ENCODE results near the gene FAM98C.

FAM98C gene

DNA sequence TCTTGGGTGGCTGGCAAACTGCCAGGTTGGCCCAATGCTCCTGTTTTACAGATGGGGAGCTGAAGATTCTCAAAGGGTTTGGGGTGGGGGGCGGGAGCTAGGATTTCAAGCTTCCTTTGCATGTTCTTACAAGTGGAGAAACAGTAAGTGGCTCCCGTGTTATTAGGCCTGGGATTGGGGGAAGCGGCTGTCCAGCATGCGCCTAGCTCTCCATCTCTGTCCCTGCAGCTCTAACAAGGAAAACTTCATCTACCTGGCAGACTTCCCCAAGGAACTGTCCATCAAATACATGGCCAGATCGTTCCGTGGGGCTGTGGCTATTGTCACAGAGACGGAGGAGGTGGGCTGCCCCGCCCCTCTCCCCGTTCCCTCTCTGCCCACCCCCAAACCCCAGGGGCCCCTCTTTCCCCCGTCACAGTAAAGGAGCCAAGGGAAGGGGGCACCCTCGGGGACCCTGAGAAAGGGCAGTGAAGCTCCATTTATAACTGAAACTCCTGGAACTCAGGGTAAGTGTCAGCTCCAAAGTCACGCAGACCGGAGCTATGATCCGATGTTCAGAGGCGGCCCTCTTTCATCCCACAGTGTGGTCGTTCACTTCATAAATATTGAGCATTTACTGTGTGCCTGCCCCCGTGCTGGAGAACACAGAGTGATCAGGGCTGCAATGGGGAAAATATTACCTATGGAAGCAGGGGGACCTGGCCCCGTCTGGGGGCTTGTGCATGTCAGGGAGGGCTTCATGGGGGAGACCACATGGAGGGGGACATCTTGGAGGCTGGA is 43.5 kb upstream of the FAM98C start:
- no peak for DNase-seq
- Histone ChIP-seq H2BK15ac (ENCODE audit: low read depth, poor library complexity, severe bottlenecking) (no peak overlapping the region), H3K4ac (ENCODE audit: low read depth in 1 of 2, low read length in 2 of 2) (no peak overlapping the region), H3K27ac (ENCODE audit: low read length, poor library complexity, severe bottlenecking) (no peak overlapping the region), H3K36me3 (ENCODE audit: control insufficient read depth in 1 of 2, insufficient read depth in 2 of 2, low read depth in 1 of 2, low read length in 2 of 2) (no peaks in the 10 kb centered on the region), H3K23ac (ENCODE audit: low read length in 2 of 2) (no peak overlapping the region), H2AFZ (ENCODE audit: low read depth, low read length) (no peak overlapping the region), H2BK5ac (ENCODE audit: low read depth, low read length, poor library complexity, severe bottlenecking) (no peak overlapping the region), H2AK5ac (ENCODE audit: low read length, severe bottlenecking) (no peak overlapping the region), H3K27me3 (ENCODE audit: control insufficient read depth in 1 of 2, insufficient read depth in 1 of 2, low read length in 2 of 2) (peaks cover 49 to 59% of the 10 kb centered on the region in 2 experiments), H4K91ac (ENCODE audit: low read length) (no peak overlapping the region), H3K9me3 (ENCODE audit: control insufficient read depth, low read length) (no peaks in the 10 kb centered on the region), H3K79me1 (replicated peaks; ENCODE audit: low read length, poor library complexity, severe bottlenecking) (no peaks in the 10 kb centered on the region), H3K4me2 (ENCODE audit: low read length, poor library complexity, severe bottlenecking) (no peak overlapping the region), H3K18ac (ENCODE audit: low read depth in 1 of 2, low read length in 2 of 2) (no peak overlapping the region), H3K9ac (ENCODE audit: low read length) (no peak overlapping the region), H3K14ac (ENCODE audit: low read length in 2 of 2) (no peak overlapping the region), H2BK120ac (ENCODE audit: low read depth, low read length) (no peak overlapping the region), H3K4me1 (ENCODE audit: control insufficient read depth, insufficient read depth, low read depth, low read length) (peaks cover 13% of the 10 kb centered on the region), H2BK12ac (ENCODE audit: low read length in 2 of 2) (no peak overlapping the region), H4K8ac (ENCODE audit: low read length) (no peak overlapping the region), H3K4me3 (ENCODE audit: insufficient read depth in 1 of 2, low read depth in 1 of 2, low read length in 2 of 2) (no peak overlapping the region)
- 59% methylated on average over 18 of the region's 18 CpGs for WGBS

DNA sequence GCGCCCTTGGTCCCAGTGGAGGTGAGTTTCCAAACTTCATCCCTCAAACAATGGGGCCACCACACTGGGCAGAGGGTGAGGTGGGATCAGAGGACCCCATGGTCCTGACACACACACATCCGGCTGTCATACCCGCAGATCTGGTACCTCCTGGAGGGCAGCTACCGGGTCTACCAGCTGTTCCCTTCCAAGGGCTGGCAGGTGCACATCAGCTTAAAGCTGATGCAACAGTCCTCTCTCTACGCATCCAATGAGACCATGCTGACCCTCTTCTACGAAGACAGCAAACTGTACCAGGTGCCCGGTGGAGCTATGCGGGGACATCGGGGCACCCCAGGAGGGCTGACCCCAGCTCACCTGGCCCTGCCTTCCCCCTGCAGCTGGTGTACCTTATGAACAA is 42.5 kb upstream of the FAM98C start:
- Histone ChIP-seq H3K36me3 (ENCODE audit: control insufficient read depth in 1 of 2, insufficient read depth in 2 of 2, low read depth in 1 of 2, low read length in 2 of 2) (no peaks in the 10 kb centered on the region), H4K8ac (ENCODE audit: low read length) (no peak overlapping the region), H2BK5ac (ENCODE audit: low read depth, low read length, poor library complexity, severe bottlenecking) (no peak overlapping the region), H2AFZ (ENCODE audit: low read depth, low read length) (no peak overlapping the region), H3K27ac (ENCODE audit: low read length, poor library complexity, severe bottlenecking) (no peak overlapping the region), H2BK12ac (ENCODE audit: low read length in 2 of 2) (no peak overlapping the region), H3K79me1 (replicated peaks; ENCODE audit: low read length, poor library complexity, severe bottlenecking) (no peaks in the 10 kb centered on the region), H2BK15ac (ENCODE audit: low read depth, poor library complexity, severe bottlenecking) (no peak overlapping the region), H4K91ac (ENCODE audit: low read length) (no peak overlapping the region), H3K9me3 (ENCODE audit: control insufficient read depth, low read length) (no peaks in the 10 kb centered on the region), H3K27me3 (ENCODE audit: control insufficient read depth in 1 of 2, insufficient read depth in 1 of 2, low read length in 2 of 2) (peaks cover 44 to 63% of the 10 kb centered on the region in 2 experiments), H3K4me2 (ENCODE audit: low read length, poor library complexity, severe bottlenecking) (no peak overlapping the region), H3K4me3 (ENCODE audit: insufficient read depth in 1 of 2, low read depth in 1 of 2, low read length in 2 of 2) (no peak overlapping the region), H3K18ac (ENCODE audit: low read depth in 1 of 2, low read length in 2 of 2) (no peak overlapping the region), H3K14ac (ENCODE audit: low read length in 2 of 2) (no peak overlapping the region), H3K9ac (ENCODE audit: low read length) (no peak overlapping the region), H2AK5ac (ENCODE audit: low read length, severe bottlenecking) (no peak overlapping the region), H3K4me1 (ENCODE audit: control insufficient read depth, insufficient read depth, low read depth, low read length) (peaks cover 13% of the 10 kb centered on the region), H2BK120ac (ENCODE audit: low read depth, low read length) (no peak overlapping the region), H3K23ac (ENCODE audit: low read length in 2 of 2) (no peak overlapping the region), H3K4ac (ENCODE audit: low read depth in 1 of 2, low read length in 2 of 2) (no peak overlapping the region)
- 90% methylated on average over 8 of the region's 9 CpGs for WGBS
- no peak for DNase-seq

DNA sequence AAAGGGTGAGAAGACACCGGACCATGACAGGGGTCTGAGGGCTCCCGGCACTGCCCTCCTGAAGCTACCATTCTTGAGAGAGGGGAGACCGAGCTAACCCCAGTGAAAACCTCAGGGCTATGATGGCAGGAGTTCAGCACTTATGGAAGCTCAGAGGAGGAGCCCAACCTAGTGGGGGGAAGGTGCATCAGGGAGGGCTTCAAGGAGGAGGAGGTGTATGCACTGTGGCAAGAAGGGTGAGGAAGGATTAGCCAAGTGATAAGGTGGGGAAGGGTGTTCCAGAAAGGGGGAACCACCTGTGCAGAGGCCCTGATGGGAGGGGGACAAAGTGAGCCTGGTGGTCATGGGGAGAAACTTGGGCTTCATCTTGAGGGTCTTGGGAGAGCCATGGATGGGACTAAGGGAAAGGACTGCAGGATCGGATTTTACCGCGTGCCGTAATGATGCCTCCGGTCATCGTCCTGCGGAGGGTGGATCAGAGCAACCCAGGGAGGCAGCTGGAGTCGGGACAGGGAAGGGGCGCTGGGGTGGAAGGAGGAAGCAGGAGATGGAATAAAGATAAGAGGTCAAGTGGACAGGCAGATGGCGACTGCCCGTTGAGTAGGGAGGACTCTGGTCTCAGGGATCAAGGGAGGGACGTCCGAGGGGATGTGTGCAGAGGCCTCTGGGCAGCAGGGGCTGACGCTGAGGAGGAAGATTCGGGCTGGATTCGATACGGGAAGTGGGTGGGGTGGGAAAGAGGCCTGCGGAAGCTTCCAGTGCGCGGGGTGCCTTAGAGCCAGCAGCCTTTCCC is 41.9 kb upstream of the FAM98C start:
- H3K4ac ChIP-seq (ENCODE audit: low read depth in 1 of 2, low read length in 2 of 2), result no peak overlapping the region
- H3K79me1 ChIP-seq (replicated peaks; ENCODE audit: low read length, poor library complexity, severe bottlenecking), result no peaks in the 10 kb centered on the region
- H3K9me3 ChIP-seq (ENCODE audit: control insufficient read depth, low read length), result no peaks in the 10 kb centered on the region
- H3K14ac ChIP-seq (ENCODE audit: low read length in 2 of 2), result no peak overlapping the region
- H2AFZ ChIP-seq (ENCODE audit: low read depth, low read length), result peak overlapping the region; percentile 54
- H3K4me3 ChIP-seq (ENCODE audit: insufficient read depth in 1 of 2, low read depth in 1 of 2, low read length in 2 of 2), result peak overlapping the region; percentile 73 to 77
- H2BK12ac ChIP-seq (ENCODE audit: low read length in 2 of 2), result no peak overlapping the region
- no peak overlapping the region for H3K27ac ChIP-seq (ENCODE audit: low read length, poor library complexity, severe bottlenecking)
- H3K23ac ChIP-seq (ENCODE audit: low read length in 2 of 2), result no peak overlapping the region
- WGBS, result 23% methylated on average over 22 of the region's 23 CpGs
- H2BK5ac ChIP-seq (ENCODE audit: low read depth, low read length, poor library complexity, severe bottlenecking), result no peak overlapping the region
- no peak for DNase-seq
- H4K8ac ChIP-seq (ENCODE audit: low read length), result no peak overlapping the region
- no peaks in the 10 kb centered on the region for H3K36me3 ChIP-seq (ENCODE audit: control insufficient read depth in 1 of 2, insufficient read depth in 2 of 2, low read depth in 1 of 2, low read length in 2 of 2)
- peak overlapping the region; percentile 100 for H3K4me2 ChIP-seq (ENCODE audit: low read length, poor library complexity, severe bottlenecking)
- H2BK120ac ChIP-seq (ENCODE audit: low read depth, low read length), result no peak overlapping the region
- no peak overlapping the region for H3K9ac ChIP-seq (ENCODE audit: low read length)
- H2AK5ac ChIP-seq (ENCODE audit: low read length, severe bottlenecking), result no peak overlapping the region
- H3K27me3 ChIP-seq (ENCODE audit: control insufficient read depth in 1 of 2, insufficient read depth in 1 of 2, low read length in 2 of 2), result peaks cover 44 to 61% of the 10 kb centered on the region in 2 experiments
- peaks cover 13% of the 10 kb centered on the region for H3K4me1 ChIP-seq (ENCODE audit: control insufficient read depth, insufficient read depth, low read depth, low read length)
- H4K91ac ChIP-seq (ENCODE audit: low read length), result no peak overlapping the region
- H3K18ac ChIP-seq (ENCODE audit: low read depth in 1 of 2, low read length in 2 of 2), result no peak overlapping the region
- no peak overlapping the region for H2BK15ac ChIP-seq (ENCODE audit: low read depth, poor library complexity, severe bottlenecking)

DNA sequence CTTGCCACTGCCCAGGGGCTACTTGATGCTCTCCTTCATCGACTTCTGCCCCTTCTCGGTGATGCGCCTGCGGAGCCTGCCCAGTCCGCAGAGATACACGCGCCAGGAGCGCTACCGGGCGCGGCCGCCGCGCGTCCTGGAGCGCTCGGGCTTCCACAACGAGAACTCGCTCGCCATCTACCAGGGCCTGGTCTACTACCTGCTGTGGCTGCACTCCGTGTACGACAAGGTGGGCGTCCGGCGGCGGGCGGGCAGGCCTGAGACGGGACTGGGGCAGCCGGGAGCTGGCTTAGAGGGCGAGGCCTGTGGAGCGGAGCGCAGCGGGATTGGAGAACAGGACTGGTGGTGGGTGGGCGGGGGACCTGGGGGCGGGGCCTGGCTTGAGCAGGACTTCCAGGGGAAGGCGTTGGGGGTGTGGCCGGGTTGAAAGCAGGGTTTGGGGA is 41.2 kb upstream of the FAM98C start:
- peaks cover 38 to 60% of the 10 kb centered on the region in 2 experiments for H3K27me3 ChIP-seq (ENCODE audit: control insufficient read depth in 1 of 2, insufficient read depth in 1 of 2, low read length in 2 of 2)
- no peaks in the 10 kb centered on the region for H3K36me3 ChIP-seq (ENCODE audit: control insufficient read depth in 1 of 2, insufficient read depth in 2 of 2, low read depth in 1 of 2, low read length in 2 of 2)
- no peaks in the 10 kb centered on the region for H3K9me3 ChIP-seq (ENCODE audit: control insufficient read depth, low read length)
- peak overlapping the region in 1 of 2 experiments; percentile 26 for H3K14ac ChIP-seq (ENCODE audit: low read length in 2 of 2)
- peak overlapping the region; percentile 100 for H3K4me2 ChIP-seq (ENCODE audit: low read length, poor library complexity, severe bottlenecking)
- peak overlapping the region; percentile 73 to 77 for H3K4me3 ChIP-seq (ENCODE audit: insufficient read depth in 1 of 2, low read depth in 1 of 2, low read length in 2 of 2)
- peak; percentile 83 for DNase-seq
- no peaks in the 10 kb centered on the region for H3K79me1 ChIP-seq (replicated peaks; ENCODE audit: low read length, poor library complexity, severe bottlenecking)
- under 1% methylated on average over 35 of the region's 37 CpGs for WGBS
- H4K91ac ChIP-seq (ENCODE audit: low read length), result no peak overlapping the region
- no peak overlapping the region for H3K18ac ChIP-seq (ENCODE audit: low read depth in 1 of 2, low read length in 2 of 2)
- no peak overlapping the region for H2AK5ac ChIP-seq (ENCODE audit: low read length, severe bottlenecking)
- H2AFZ ChIP-seq (ENCODE audit: low read depth, low read length), result peak overlapping the region; percentile 75
- peaks cover 13% of the 10 kb centered on the region for H3K4me1 ChIP-seq (ENCODE audit: control insufficient read depth, insufficient read depth, low read depth, low read length)
- no peak overlapping the region for H2BK5ac ChIP-seq (ENCODE audit: low read depth, low read length, poor library complexity, severe bottlenecking)
- H3K9ac ChIP-seq (ENCODE audit: low read length), result no peak overlapping the region
- no peak overlapping the region for H3K4ac ChIP-seq (ENCODE audit: low read depth in 1 of 2, low read length in 2 of 2)
- H2BK15ac ChIP-seq (ENCODE audit: low read depth, poor library complexity, severe bottlenecking), result no peak overlapping the region
- no peak overlapping the region for H3K27ac ChIP-seq (ENCODE audit: low read length, poor library complexity, severe bottlenecking)
- no peak overlapping the region for H3K23ac ChIP-seq (ENCODE audit: low read length in 2 of 2)
- H4K8ac ChIP-seq (ENCODE audit: low read length), result no peak overlapping the region
- H2BK12ac ChIP-seq (ENCODE audit: low read length in 2 of 2), result no peak overlapping the region
- H2BK120ac ChIP-seq (ENCODE audit: low read depth, low read length), result no peak overlapping the region
